Aorta (tissue), 5 donors: Measurements from ENCODE around the gene TFDP3. TPM values are rescaled to one million over a fixed set of nuclear protein-coding genes. Genes with fewer than 3 reads are reported as not detected.

Experiments used
- ATAC-seq: fragments of 200-7000 bp; cut with Tn5 transposase; one replicate; pipeline ENCODE4 v1.9.1; 2022; ENCODE audit warnings: moderate library complexity; ENCODE audit not compliant: low FRiP score
- DNase-seq, 2 donors: peaks; one replicate each; pipeline ENCODE4 v3.0.0-alpha.2; 2020
- H3K27ac ChIP-seq, 2 donors: one replicate each; pipeline ENCODE4 v1.5.1; 2013; ENCODE audit warnings: low read length in 2 of 2, mild to moderate bottlenecking in 2 of 2, moderate library complexity in 2 of 2, control low read depth in 1 of 2, inconsistent platforms in 1 of 2, low read depth in 1 of 2
- H3K27me3 ChIP-seq, 2 donors: one replicate each; pipeline ENCODE4 v1.6.1; 2013; ENCODE audit warnings: control low read depth in 1 of 2, low read length in 1 of 2, mild to moderate bottlenecking in 1 of 2, moderate library complexity in 1 of 2; ENCODE audit not compliant: insufficient read depth in 2 of 2, control insufficient read depth in 1 of 2
- H3K36me3 ChIP-seq, 2 donors: one replicate each; pipeline ENCODE4 v1.6.1; 2013; ENCODE audit warnings: control low read depth in 1 of 2, low read length in 1 of 2, mild to moderate bottlenecking in 1 of 2; ENCODE audit not compliant: insufficient read depth in 2 of 2, control insufficient read depth in 1 of 2
- H3K4me1 ChIP-seq, 2 donors: one replicate each; pipeline ENCODE4 v1.6.1; 2013; ENCODE audit warnings: low read length in 2 of 2, control low read depth in 1 of 2, mild to moderate bottlenecking in 1 of 2, moderate library complexity in 1 of 2; ENCODE audit not compliant: insufficient read depth in 2 of 2, control insufficient read depth in 1 of 2
- H3K4me3 ChIP-seq, 2 donors: one replicate each; pipeline ENCODE4 v1.5.1; 2013; ENCODE audit warnings: low read length in 2 of 2, control low read depth in 1 of 2, mild to moderate bottlenecking in 1 of 2
- H3K9me3 ChIP-seq: one replicate; pipeline ENCODE4 v1.6.1; 2013; ENCODE audit warnings: mild to moderate bottlenecking, low read length; ENCODE audit not compliant: control insufficient read depth
- WGBS, 2 donors: extraction: QIAGEN DNeasy Blood & Tissue Kit; methylation state at CpG; one replicate each; pipeline ENCODE4 v1.1.7; 2013; 5-methylcytosine and 5-hydroxymethylcytosine counted together
- intact Hi-C, 2 donors: fragments of 100-400 bp; cut with DNase I; formaldehyde crosslinking; loops; one replicate each; pipeline versions ENCODE4 v1.14.2 to v1.15.0; 2022
- polyA plus RNA-seq, 2 donors: library from polyadenylated mRNA; stranded (reverse); fragments of 200-250 nt; gene quantifications; one replicate each; pipeline ENCODE4 v1.2.3, GENCODE V29; 2013
- total RNA-seq, 2 donors: library from RNA; stranded (reverse); fragmentation: NEBNext Ultra II Directional; extraction: Animal tissue kit (Norgen Biotek cat#: 25700); gene quantifications; one replicate each; pipeline ENCODE4 v1.2.1, GENCODE V29; 2021
- donor health status: healthy with polysubstance abuse.
- donor health status: Bipolar disorder and iron deficiency.
- donor health status: DM: no; HTN: no; CAD: no.
- donor health status: DM: no; HTN: no; CAD: no.
- donor health status: DM: yes; HTN: yes; CAD: no.

TFDP3 gene
- total and polyA plus RNA-seq, 4 donors: not detected

GRCh38 chrX:133248177-133248576, 30.0 kb upstream of the TFDP3 start:
- H3K27ac ChIP-seq: no peak overlapping the region
- WGBS, 2 donors: 69 to 96% methylated on average over 2 of the region's 2 CpGs
- no peaks in the 10 kb centered on the region for H3K27me3 ChIP-seq
- no peaks in the 10 kb centered on the region for H3K36me3 ChIP-seq
- H3K9me3 ChIP-seq: no peaks in the 10 kb centered on the region
- DNase-seq (no peak), ATAC-seq (no peak)
- H3K4me1 ChIP-seq: no peaks in the 10 kb centered on the region
- intact Hi-C loops: no loop called here
- H3K4me3 ChIP-seq: no peak overlapping the region

DNA sequence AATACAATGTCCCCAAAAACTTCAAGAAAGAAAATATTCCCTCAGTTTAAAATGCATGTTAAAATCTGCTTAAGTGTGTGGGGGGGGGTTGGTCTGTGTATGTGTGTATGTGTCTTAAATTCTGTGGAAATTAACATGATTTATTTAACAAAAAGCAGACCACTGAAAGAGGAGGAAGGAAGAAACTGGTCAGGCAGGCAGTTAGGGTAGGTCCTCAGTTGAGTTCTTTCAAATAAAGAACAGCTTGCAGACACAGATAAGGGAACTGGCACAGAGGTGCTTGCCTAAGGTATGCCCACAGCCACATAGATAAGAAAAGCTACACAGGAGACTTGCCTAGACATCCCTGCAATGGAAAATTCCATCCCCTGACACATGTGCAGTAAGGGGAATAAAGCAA, 28.8 kb upstream of the TFDP3 start:
- no peaks in the 10 kb centered on the region for H3K36me3 ChIP-seq
- no peak overlapping the region for H3K4me3 ChIP-seq
- no peaks in the 10 kb centered on the region for H3K9me3 ChIP-seq
- DNase-seq (no peak), ATAC-seq (no peak)
- H3K4me1 ChIP-seq: no peaks in the 10 kb centered on the region
- H3K27ac ChIP-seq: no peak overlapping the region
- intact Hi-C loops: no loop called here
- no peaks in the 10 kb centered on the region for H3K27me3 ChIP-seq

DNA sequence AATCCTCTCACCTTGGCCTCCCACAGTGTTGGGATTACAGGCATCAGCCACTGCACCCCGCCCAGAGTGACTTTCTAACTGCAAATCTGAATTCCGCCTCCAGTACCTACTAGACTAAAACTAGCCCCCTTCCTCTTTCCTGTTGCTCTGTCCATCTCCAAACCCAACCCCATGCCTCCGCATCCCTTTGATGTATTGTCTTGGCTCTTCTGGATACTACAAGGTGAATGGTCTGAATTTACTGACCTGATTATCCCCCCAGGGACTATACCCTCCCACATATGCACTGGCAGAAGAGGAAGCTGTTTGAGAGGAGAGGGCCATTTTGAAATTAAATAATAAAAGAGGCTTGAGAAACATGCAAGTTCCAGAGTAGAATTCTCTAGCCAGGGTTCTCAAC, 17.7 kb upstream of the TFDP3 start:
- DNase-seq: no peak
- no peaks in the 10 kb centered on the region for H3K27me3 ChIP-seq
- no peaks in the 10 kb centered on the region for H3K36me3 ChIP-seq
- no peak overlapping the region for H3K27ac ChIP-seq
- WGBS, 2 donors: 87 to 98% methylated on average over 3 of the region's 3 CpGs
- no peak for ATAC-seq
- no peaks in the 10 kb centered on the region for H3K4me1 ChIP-seq
- no peak overlapping the region for H3K4me3 ChIP-seq
- intact Hi-C loops: no loop called here
- H3K9me3 ChIP-seq: no peaks in the 10 kb centered on the region

DNA sequence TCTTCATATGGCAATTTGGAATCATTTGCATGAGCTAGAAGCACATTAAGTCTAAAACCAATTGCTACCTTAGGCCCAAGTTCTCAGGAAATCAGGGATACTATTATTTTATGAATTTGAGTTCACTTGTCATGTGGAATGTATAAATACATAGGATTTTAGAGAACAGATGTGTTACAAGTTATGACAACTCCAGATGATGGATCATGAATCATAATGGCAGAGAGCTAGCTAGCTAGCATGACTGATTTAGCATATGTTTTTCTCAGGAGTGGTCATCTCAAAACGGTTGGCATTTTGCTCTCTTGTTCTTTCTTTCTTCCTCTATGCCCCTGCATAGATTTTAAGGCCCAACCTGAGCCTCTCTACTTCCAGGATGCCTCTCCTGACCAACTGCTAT, 14.2 kb upstream of the TFDP3 start:
- intact Hi-C loops: no loop called here
- no peaks in the 10 kb centered on the region for H3K4me1 ChIP-seq
- ATAC-seq (no peak), DNase-seq (no peak)
- H3K27ac ChIP-seq: no peak overlapping the region
- no peaks in the 10 kb centered on the region for H3K27me3 ChIP-seq
- H3K36me3 ChIP-seq: no peaks in the 10 kb centered on the region
- no peaks in the 10 kb centered on the region for H3K9me3 ChIP-seq
- no peak overlapping the region for H3K4me3 ChIP-seq
- WGBS, 2 donors: 31 to 60% methylated on average over 1 of the region's 1 CpG

DNA sequence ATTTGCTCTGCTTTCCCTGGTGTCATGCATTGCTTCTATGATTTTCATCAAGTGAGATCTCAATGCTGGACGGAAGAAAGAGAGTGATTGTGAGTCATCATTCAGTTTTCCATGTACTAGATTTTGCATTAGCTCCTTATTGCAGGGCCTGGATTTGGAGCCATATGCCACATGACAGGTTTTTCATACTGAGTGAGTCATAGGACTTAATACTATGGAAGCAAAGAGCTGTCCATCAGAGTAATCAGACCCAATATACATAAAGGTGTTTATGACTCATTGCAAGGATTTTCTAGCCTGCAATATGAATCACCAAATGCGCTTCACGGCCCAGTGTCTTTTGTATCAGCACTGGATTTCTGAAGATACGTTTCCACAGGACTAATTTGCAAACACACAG, 11.2 kb upstream of the TFDP3 start:
- ATAC-seq (no peak), DNase-seq (no peak)
- intact Hi-C loops: no loop called here
- Histone ChIP-seq H3K36me3 (no peaks in the 10 kb centered on the region), H3K4me3 (no peak overlapping the region), H3K27ac (no peak overlapping the region), H3K27me3 (no peaks in the 10 kb centered on the region), H3K4me1 (no peaks in the 10 kb centered on the region), H3K9me3 (no peaks in the 10 kb centered on the region)
- 79 to 86% methylated on average over 4 of the region's 4 CpGs for whole genome bisulfite sequencing, 2 donors

GRCh38 chrX:133215747-133216146, 2.4 kb downstream of the TFDP3 start:
- intact Hi-C loops: no loop called here
- Histone ChIP-seq H3K9me3 (no peaks in the 10 kb centered on the region), H3K4me1 (no peaks in the 10 kb centered on the region), H3K27ac (no peak overlapping the region), H3K36me3 (no peaks in the 10 kb centered on the region), H3K27me3 (no peaks in the 10 kb centered on the region), H3K4me3 (no peak overlapping the region)
- DNase-seq (no peak), ATAC-seq (no peak)
- 90 to 97% methylated on average over 1 of the region's 1 CpG for WGBS, 2 donors

DNA sequence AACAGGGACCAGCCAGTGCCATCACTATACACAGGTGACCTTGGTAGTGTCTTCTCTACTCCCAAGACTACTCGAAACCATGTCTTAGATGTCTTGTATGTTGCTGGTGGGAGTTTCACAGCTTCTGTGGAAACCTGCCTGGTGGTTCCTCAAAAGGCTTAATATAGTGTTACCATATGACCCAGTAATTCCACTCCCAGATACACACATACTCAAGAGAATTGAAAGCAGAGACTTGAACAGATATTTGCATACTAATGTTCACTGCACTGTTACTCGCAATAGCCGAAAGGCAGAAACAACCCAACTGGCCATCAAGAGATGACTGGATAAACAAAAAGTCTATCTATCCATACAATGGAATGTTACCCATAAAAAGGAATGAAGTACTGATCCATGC, 3.1 kb downstream of the TFDP3 start:
- no peak overlapping the region for H3K27ac ChIP-seq
- ATAC-seq (no peak), DNase-seq (no peak)
- WGBS, 2 donors: 93 to 98% methylated on average over 3 of the region's 3 CpGs
- no peaks in the 10 kb centered on the region for H3K36me3 ChIP-seq
- no peaks in the 10 kb centered on the region for H3K9me3 ChIP-seq
- H3K27me3 ChIP-seq: no peaks in the 10 kb centered on the region
- H3K4me3 ChIP-seq: no peak overlapping the region
- no peaks in the 10 kb centered on the region for H3K4me1 ChIP-seq
- intact Hi-C loops: no loop called here

- Histone ChIP-seq H3K36me3 (no peaks in the 10 kb centered on the region), H3K4me1 (no peaks in the 10 kb centered on the region), H3K4me3 (no peak overlapping the region), H3K27me3 (no peaks in the 10 kb centered on the region), H3K9me3 (no peaks in the 10 kb centered on the region), H3K27ac (no peak overlapping the region)
- intact Hi-C loops: no loop called here
- WGBS, 2 donors: 33 to 39% methylated on average over 3 of the region's 3 CpGs
- ATAC-seq (no peak), DNase-seq (no peak)
These were observed 3.9 kb downstream of the TFDP3 start for GRCh38 chrX:133214301-133214700.

DNA sequence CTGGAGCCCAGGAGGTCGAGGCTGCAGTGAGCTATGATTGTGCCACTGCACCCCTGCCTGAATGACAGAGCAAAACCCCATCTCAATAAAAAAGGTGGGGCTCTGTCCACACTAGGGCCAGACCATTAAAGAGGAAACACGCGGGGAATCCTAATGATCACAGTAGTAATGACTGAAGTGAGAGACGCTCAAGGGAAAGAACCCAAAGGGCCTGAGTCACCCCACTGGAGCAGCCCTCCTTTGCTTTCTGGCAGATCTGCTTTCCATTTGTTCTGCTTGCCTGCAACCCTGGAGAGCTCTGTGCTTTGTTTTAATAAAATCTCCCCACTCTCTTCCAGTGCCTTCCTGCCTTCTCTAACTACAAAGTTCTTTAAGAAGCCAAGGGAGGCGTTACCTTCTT, 5.0 kb downstream of the TFDP3 start:
- Histone ChIP-seq H3K4me1 (no peaks in the 10 kb centered on the region), H3K27me3 (no peaks in the 10 kb centered on the region), H3K27ac (no peak overlapping the region), H3K9me3 (no peaks in the 10 kb centered on the region), H3K4me3 (no peak overlapping the region), H3K36me3 (no peaks in the 10 kb centered on the region)
- intact Hi-C loops: no loop called here
- WGBS, 2 donors: 73 to 85% methylated on average over 5 of the region's 5 CpGs
- no peak for DNase-seq
- no peak for ATAC-seq
